Natural killer cell (primary cell): ENCODE results near the gene MGARP. TPM values are rescaled to one million over a fixed set of nuclear protein-coding genes. Genes with fewer than 3 reads are reported as not detected.

Experiments
- ATAC-seq, 3 donors: fragments of 150-1000 bp in 2 of 3; fragments of 200-7000 bp in 1 of 3; cut with Tn5 transposase; 1 replicate in 1 of 3; 2 replicates in 2 of 3; pipeline ENCODE4 v1.10.0; 2021; ENCODE audit warnings: mild to moderate bottlenecking in 2 of 3, moderate library complexity in 2 of 3
- DNase-seq, 2 donors: peaks; one replicate each; pipeline versions ENCODE4 v3.0.0 to v3.0.0-alpha.2; 2013 to 2021; ENCODE audit warnings: mixed read lengths in 1 of 2
- H3K27ac ChIP-seq: one replicate; pipeline ENCODE4 v1.5.1; 2013; ENCODE audit warnings: mild to moderate bottlenecking, low read length
- H3K27me3 ChIP-seq: one replicate; pipeline ENCODE4 v1.6.1; 2013; ENCODE audit warnings: low read length; ENCODE audit not compliant: control insufficient read depth, insufficient read depth
- H3K36me3 ChIP-seq: one replicate; pipeline ENCODE4 v1.6.1; 2013; ENCODE audit warnings: low read length; ENCODE audit not compliant: control insufficient read depth, insufficient read depth
- H3K4me1 ChIP-seq: one replicate; pipeline ENCODE4 v1.6.1; 2013; ENCODE audit warnings: low read length; ENCODE audit not compliant: control insufficient read depth, insufficient read depth
- H3K4me3 ChIP-seq: one replicate; pipeline ENCODE4 v1.5.1; 2013; ENCODE audit warnings: low read length
- H3K9me3 ChIP-seq: one replicate; pipeline ENCODE4 v1.6.1; 2013; ENCODE audit warnings: low read length; ENCODE audit not compliant: control insufficient read depth, insufficient read depth
- H3K27ac Mint-ChIP-seq, 2 donors: one replicate each; pipeline ENCODE4 v1.8.0; 2022; ENCODE audit warnings: mild to moderate bottlenecking in 2 of 2, mixed read lengths in 2 of 2, moderate library complexity in 1 of 2
- H3K27me3 Mint-ChIP-seq, 2 donors: one replicate each; pipeline ENCODE4 v1.8.0; 2022; ENCODE audit warnings: low read depth in 2 of 2, mixed read lengths in 2 of 2
- H3K36me3 Mint-ChIP-seq: one replicate; pipeline ENCODE4 v1.8.0; 2022; ENCODE audit warnings: mixed read lengths
- H3K4me1 Mint-ChIP-seq, 2 donors: one replicate each; pipeline ENCODE4 v1.8.0; 2022; ENCODE audit warnings: mixed read lengths in 2 of 2
- H3K4me3 Mint-ChIP-seq: one replicate; pipeline ENCODE4 v1.8.0; 2022; ENCODE audit warnings: mild to moderate bottlenecking, moderate library complexity, mixed read lengths
- H3K9me3 Mint-ChIP-seq, 2 donors: one replicate each; pipeline ENCODE4 v1.8.0; 2022; ENCODE audit warnings: mixed read lengths in 2 of 2
- WGBS: methylation state at CpG from one replicate; pipeline ENCODE4 v1.1.7; 2013; ENCODE audit warnings: missing lambda C conversion rate; ENCODE audit not compliant: insufficient coverage; 5-methylcytosine and 5-hydroxymethylcytosine counted together
- intact Hi-C: fragments of 100-400 bp; cut with micrococcal nuclease; formaldehyde crosslinking; loops from one replicate; pipeline ENCODE4 v1.14.2; 2022
- total RNA-seq, 4 donors: library from RNA; stranded (reverse); fragments of 120-200 nt in 1 of 4; gene quantifications; one replicate each; pipeline versions ENCODE4 v1.2.3 to v1.2.4, GENCODE V29; 2013 to 2022
- TF ChIP-seq, protein P1 (sequence below): fragments of 200-600 bp; IDR thresholded peaks from one replicate; pipeline ENCODE4 v1.8.0; 2022; ENCODE audit warnings: antibody characterized with exemption

MGARP gene
- total RNA-seq, 3 donors from 2014 or later (not counting 1 experiment from before 2014, with no cell fraction given) = 0.35 to 0.78 (median 0.63) TPM

GRCh38 chr4:139234253-139234652, 45.8 kb downstream of the MGARP start:
- Mint-ChIP-seq H3K9me3 (no peaks in the 10 kb centered on the region), H3K4me1 (peaks cover 0 to 5% of the 10 kb centered on the region in 2 donors)
- intact Hi-C loops = no loop called here

GRCh38 chr4:139229534-139230039, 50.4 kb downstream of the MGARP start:
- intact Hi-C loops = loop anchor here (1.0 to 10.0 kb wide), 3 partner anchors 66 to 425 kb away; no protein-coding TSS in a partner anchor
- H3K4me1 Mint-ChIP-seq = peaks cover 0 to 5% of the 10 kb centered on the region in 2 donors
- peak in 1 of 2 donors; percentile 75 for DNase-seq

More at GRCh38 chr4:139234253-139234652, 45.8 kb downstream of the MGARP start:
- no peaks in the 10 kb centered on the region for H3K9me3 ChIP-seq
- Mint-ChIP-seq H3K27me3 (no peaks in the 10 kb centered on the region), H3K36me3 (no peaks in the 10 kb centered on the region), H3K27ac (no peak overlapping the region), H3K4me3 (no peak overlapping the region)
- no peak overlapping the region for H3K27ac ChIP-seq
- DNase-seq (no peak), ATAC-seq (no peak)
- H3K27me3 ChIP-seq = no peaks in the 10 kb centered on the region
- H3K4me3 ChIP-seq = no peak overlapping the region
- H3K36me3 ChIP-seq = no peaks in the 10 kb centered on the region
- 94% methylated on average over 3 of the region's 3 CpGs for WGBS
- TF ChIP-seq, protein P1, sequence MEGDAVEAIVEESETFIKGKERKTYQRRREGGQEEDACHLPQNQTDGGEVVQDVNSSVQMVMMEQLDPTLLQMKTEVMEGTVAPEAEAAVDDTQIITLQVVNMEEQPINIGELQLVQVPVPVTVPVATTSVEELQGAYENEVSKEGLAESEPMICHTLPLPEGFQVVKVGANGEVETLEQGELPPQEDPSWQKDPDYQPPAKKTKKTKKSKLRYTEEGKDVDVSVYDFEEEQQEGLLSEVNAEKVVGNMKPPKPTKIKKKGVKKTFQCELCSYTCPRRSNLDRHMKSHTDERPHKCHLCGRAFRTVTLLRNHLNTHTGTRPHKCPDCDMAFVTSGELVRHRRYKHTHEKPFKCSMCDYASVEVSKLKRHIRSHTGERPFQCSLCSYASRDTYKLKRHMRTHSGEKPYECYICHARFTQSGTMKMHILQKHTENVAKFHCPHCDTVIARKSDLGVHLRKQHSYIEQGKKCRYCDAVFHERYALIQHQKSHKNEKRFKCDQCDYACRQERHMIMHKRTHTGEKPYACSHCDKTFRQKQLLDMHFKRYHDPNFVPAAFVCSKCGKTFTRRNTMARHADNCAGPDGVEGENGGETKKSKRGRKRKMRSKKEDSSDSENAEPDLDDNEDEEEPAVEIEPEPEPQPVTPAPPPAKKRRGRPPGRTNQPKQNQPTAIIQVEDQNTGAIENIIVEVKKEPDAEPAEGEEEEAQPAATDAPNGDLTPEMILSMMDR = no peak
- no peaks in the 10 kb centered on the region for H3K4me1 ChIP-seq

DNA sequence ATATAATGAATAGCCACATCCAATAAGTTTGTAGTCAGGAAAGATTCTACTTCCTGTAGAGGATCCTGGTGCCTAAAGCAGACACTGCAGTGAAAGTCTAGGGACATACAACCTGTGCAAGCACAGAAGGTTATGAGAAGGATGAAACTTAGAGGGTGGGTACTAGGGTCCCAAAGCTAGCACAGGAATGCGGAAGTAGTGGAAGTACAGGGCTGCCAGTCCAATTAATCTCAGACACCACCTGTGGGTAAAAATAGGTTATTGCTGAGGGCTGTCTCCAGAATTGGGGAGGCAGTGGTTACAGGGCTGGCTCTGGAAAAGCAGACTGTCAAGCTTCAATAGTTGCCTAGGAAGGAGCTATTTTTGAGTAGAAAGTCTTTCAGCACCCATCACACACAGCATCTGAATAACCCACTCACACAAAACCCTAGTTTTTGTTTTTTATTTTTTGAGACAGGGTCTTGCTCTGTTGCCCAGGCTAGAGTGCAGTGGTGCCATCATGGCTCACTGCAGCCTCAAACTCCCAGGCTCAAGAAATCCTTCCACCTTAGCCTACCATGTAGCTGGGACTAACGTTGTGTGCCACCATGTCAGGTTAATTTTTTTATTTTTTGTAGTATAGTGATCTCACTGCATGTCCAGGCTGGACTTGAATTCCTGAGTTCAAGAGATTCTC, 52.2 kb downstream of the MGARP start:
- TF ChIP-seq, protein P1 = no peak
- Histone ChIP-seq H3K4me1 (no peaks in the 10 kb centered on the region), H3K9me3 (no peaks in the 10 kb centered on the region), H3K36me3 (no peaks in the 10 kb centered on the region), H3K27me3 (no peaks in the 10 kb centered on the region), H3K27ac (no peak overlapping the region), H3K4me3 (no peak overlapping the region)
- Mint-ChIP-seq H3K27me3 (no peaks in the 10 kb centered on the region), H3K27ac (no peak overlapping the region), H3K4me3 (no peak overlapping the region), H3K4me1 (peaks cover 0 to 5% of the 10 kb centered on the region in 2 donors), H3K36me3 (no peaks in the 10 kb centered on the region), H3K9me3 (no peaks in the 10 kb centered on the region)
- ATAC-seq (peak in 1 of 3 donors; percentile 34), DNase-seq (peak in 1 of 2 donors; percentile 36)
- 17% methylated on average over 1 of the region's 2 CpGs for WGBS
- intact Hi-C loops = loop anchor here (5.0 to 10.0 kb wide), 2 partner anchors 131 to 427 kb away; no protein-coding TSS in a partner anchor

More at GRCh38 chr4:139229534-139230039, 50.4 kb downstream of the MGARP start:
- H3K27me3 ChIP-seq = no peaks in the 10 kb centered on the region
- H3K27ac ChIP-seq = no peak overlapping the region
- TF ChIP-seq, protein P1 = peak; percentile 69
- H3K9me3 Mint-ChIP-seq = no peaks in the 10 kb centered on the region
- no peak overlapping the region for H3K27ac Mint-ChIP-seq
- H3K36me3 ChIP-seq = no peaks in the 10 kb centered on the region
- no peak overlapping the region for H3K4me3 Mint-ChIP-seq
- no CpG with 5 or more reads among the region's 3 CpGs for WGBS
- no peaks in the 10 kb centered on the region for H3K27me3 Mint-ChIP-seq
- no peak overlapping the region for H3K4me3 ChIP-seq
- ATAC-seq = peak; percentile 62 to 83 (median 82)
- no peaks in the 10 kb centered on the region for H3K9me3 ChIP-seq
- H3K4me1 ChIP-seq = no peaks in the 10 kb centered on the region
- no peaks in the 10 kb centered on the region for H3K36me3 Mint-ChIP-seq
